GM21360 (cell line): ENCODE results near the gene URB1.
"Not testable (repeated sequence)": the region's sequence is repeated elsewhere in the genome, so short reads cannot be mapped to it uniquely, and the experiment has no call there.

Experiments
- ATAC-seq: cut with Tn5 transposase; IDR thresholded peaks from one replicate; pipeline ENCODE4 v1.9.1; 2021; ENCODE audit warnings: mild to moderate bottlenecking, moderate library complexity; ENCODE audit not compliant: unreplicated experiment

The URB1 gene

GRCh38 chr21:32298148-32298559 is 94.7 kb downstream of the URB1 start:
- ATAC-seq = no peak

GRCh38 chr21:32297449-32297848 is 95.4 kb downstream of the URB1 start:
- no peak for ATAC-seq

GRCh38 chr21:32285476-32285875 is 107.3 kb downstream of the URB1 start:
- no peak for ATAC-seq

- ATAC-seq = no peak
Observed at GRCh38 chr21:32282992-32283391, 109.8 kb downstream of the URB1 start.

- ATAC-seq = no peak
Observed at GRCh38 chr21:32281531-32281930, 111.3 kb downstream of the URB1 start.

- ATAC-seq = no peak
Observed at GRCh38 chr21:32279377-32279680, 113.5 kb downstream of the URB1 start.

- ATAC-seq = peak; percentile 86
Observed at GRCh38 chr21:32278518-32279376, 114.1 kb downstream of the URB1 start, which contains the start of gene MIS18A. Gene MIS18A, minus strand, starts transcription at chr21:32279049. Its CDS starts 35 bp downstream, at chr21:32279014.

- ATAC-seq = no peak
Observed at GRCh38 chr21:32278103-32278502, 114.7 kb downstream of the URB1 start.

- ATAC-seq = no peak
Observed at GRCh38 chr21:32276671-32277070, 116.1 kb downstream of the URB1 start.

GRCh38 chr21:32270748-32271147 is 122.1 kb downstream of the URB1 start:
- ATAC-seq = no peak

GRCh38 chr21:32265321-32265720 is 127.5 kb downstream of the URB1 start:
- not testable (repeated sequence) for ATAC-seq

GRCh38 chr21:32261929-32262328 is 130.9 kb downstream of the URB1 start:
- ATAC-seq = no peak
